ENCODE measurements around the gene OSBPL6.

GRCh38 chr2:178428396-178428806 lies 234.1 kb downstream of the OSBPL6 start:
- TF ChIP-seq CTCF (optimal IDR thresholded peaks at IDR 0.05 in 1 of 3, IDR thresholded peaks at IDR 0.05 in 1 of 3, conservative IDR thresholded peaks at IDR 0.05 in 1 of 3; ENCODE audit: extremely low read depth in 1 of 3, insufficient read depth in 2 of 3, low read length in 3 of 3) (no peak), EZH2 (IDR thresholded peaks at IDR 0.05; ENCODE audit: low read length) (no peak)

All from keratinocyte (primary cell).